WTC11 (cell line): Measurements from ENCODE around the gene CABP7. TPM values are rescaled to one million over a fixed set of nuclear protein-coding genes. Genes with fewer than 3 reads are reported as not detected.
A peak's percentile ranks its signal among the peaks of the same experiment; 100 is the strongest.

Experiments used
- ATAC-seq: fragments of 200-7000 bp; cut with Tn5 transposase; 2 replicates; pipeline ENCODE4 v1.10.0; 2021; ENCODE audit warnings: mild to moderate bottlenecking, moderate library complexity
- CTCF ChIA-PET: fragments of 300-600 bp; sonication (Branson Sonifier 250); formaldehyde crosslinking; loops from one replicate; lab custom pipeline; 2021; ENCODE audit warnings: antibody characterized with exemption; lab: Charles Lee
- POLR2A ChIA-PET: fragments of 350-600 bp; sonication (Branson Sonifier 250); formaldehyde crosslinking; loops from one replicate; lab custom pipeline; 2021; ENCODE audit warnings: antibody characterized with exemption; lab: Charles Lee
- DNase-seq: peaks from one replicate; pipeline ENCODE4 v3.0.0; 2021; ENCODE audit warnings: low spot score
- H3K27ac Mint-ChIP-seq: 2 replicates; pipeline ENCODE4 v1.8.0; 2021; ENCODE audit warnings: mixed read lengths
- H3K27me3 Mint-ChIP-seq: 2 replicates; pipeline ENCODE4 v1.8.0; 2021; ENCODE audit warnings: low read depth, mild to moderate bottlenecking, moderate library complexity, mixed read lengths
- H3K36me3 Mint-ChIP-seq: 2 replicates; pipeline ENCODE4 v1.8.0; 2021; ENCODE audit warnings: mixed read lengths
- H3K4me1 Mint-ChIP-seq: 2 replicates; pipeline ENCODE4 v1.8.0; 2022; ENCODE audit warnings: mixed read lengths
- H3K4me3 Mint-ChIP-seq: 2 replicates; pipeline ENCODE4 v1.8.0; 2021; ENCODE audit warnings: mild to moderate bottlenecking, moderate library complexity, mixed read lengths
- H3K9me3 Mint-ChIP-seq: 2 replicates; pipeline ENCODE4 v1.8.0; 2021; ENCODE audit warnings: mixed read lengths
- ARID4B ChIP-seq: sonication (generic); formaldehyde crosslinking; IDR thresholded peaks from 2 replicates; pipeline ENCODE4 v1.8.0; 2023; ENCODE audit warnings: missing genetic modification reagents, mild to moderate bottlenecking, borderline replicate concordance
- CTCF ChIP-seq: fragments of 200-600 bp; IDR thresholded peaks from 2 replicates; pipeline ENCODE4 v1.8.0; 2022; ENCODE audit warnings: antibody characterized with exemption
- ELF4 ChIP-seq: sonication (generic); formaldehyde crosslinking; IDR thresholded peaks from 2 replicates; pipeline ENCODE4 v1.8.1; 2022; ENCODE audit warnings: low read depth, mild to moderate bottlenecking, moderate library complexity, missing genetic modification reagents
- ETV6 ChIP-seq: sonication (generic); formaldehyde crosslinking; IDR thresholded peaks from 2 replicates; pipeline ENCODE4 v1.8.1; 2022; ENCODE audit warnings: mild to moderate bottlenecking, missing genetic modification reagents
- FOXK1 ChIP-seq: sonication (generic); formaldehyde crosslinking; IDR thresholded peaks from 2 replicates; pipeline ENCODE4 v1.8.0; 2022; ENCODE audit warnings: mild to moderate bottlenecking, moderate library complexity, missing genetic modification reagents
- GRHL2 ChIP-seq: fragments of 250-450 bp; sonication (Bioruptor Pico); IDR thresholded peaks from 2 replicates; pipeline ENCODE4 v1.8.0; 2022; ENCODE audit warnings: mild to moderate bottlenecking, moderate library complexity; ENCODE audit not compliant: insufficient replicate concordance, severe bottlenecking
- GTF2I ChIP-seq: fragments of 250-450 bp; sonication (Bioruptor Pico); conservative IDR thresholded peaks from 2 replicates; pipeline ENCODE4 v1.4.0; 2021; ENCODE audit warnings: mild to moderate bottlenecking
- KAT7 ChIP-seq: sonication (generic); formaldehyde crosslinking; IDR thresholded peaks from 2 replicates; pipeline ENCODE4 v1.8.1; 2023; ENCODE audit warnings: missing genetic modification reagents, mild to moderate bottlenecking, borderline replicate concordance
- TCF7 ChIP-seq: sonication (generic); formaldehyde crosslinking; IDR thresholded peaks from 2 replicates; pipeline ENCODE4 v1.8.0; 2022; ENCODE audit warnings: mild to moderate bottlenecking, low read depth, missing genetic modification reagents, moderate library complexity
- ZMAT4 ChIP-seq: fragments of 250-450 bp; sonication (Bioruptor Pico); IDR thresholded peaks from 2 replicates; pipeline ENCODE4 v1.9.0; 2021; ENCODE audit warnings: mild to moderate bottlenecking
- ZNF138 ChIP-seq: sonication (generic); formaldehyde crosslinking; conservative IDR thresholded peaks from 2 replicates; pipeline ENCODE4 v1.8.1; 2022; ENCODE audit warnings: mild to moderate bottlenecking, moderate library complexity, missing genetic modification reagents
- ZNF512 ChIP-seq: sonication (generic); formaldehyde crosslinking; IDR thresholded peaks from 2 replicates; pipeline ENCODE4 v1.8.1; 2022; ENCODE audit warnings: missing genetic modification reagents, borderline replicate concordance
- total RNA-seq: library from RNA; stranded (reverse); gene quantifications from 3 replicates; pipeline ENCODE4 v1.2.3, GENCODE V29; 2021

Gene CABP7
- total RNA-seq, 1 experiment from 2014 or later, result 0.17 TPM

- DNase-seq, result no peak
- Mint-ChIP-seq H3K4me3 (no peak overlapping the region), H3K36me3 (0 out of 2 replicates have a peak, but pooled peaks cover 3% of the 10 kb centered on the region), H3K9me3 (no peaks in the 10 kb centered on the region), H3K27me3 (no peaks in the 10 kb centered on the region), H3K27ac (peak overlapping the region; percentile 85), H3K4me1 (peaks cover 51% of the 10 kb centered on the region)
- ATAC-seq, result peak; percentile 6; the same call in 1 of the 2 replicates
- POLR2A ChIA-PET, result interaction anchor here (0.6 kb wide), 2 partner anchors 201 to 611 kb away, joined by 5 to 7 read pairs; no protein-coding TSS in a partner anchor
- TF ChIP-seq ETV6 (CRISPR knock-in tag), result no peak
- TF ChIP-seq GTF2I (CRISPR knock-in tag), result no peak
- no peak for TF ChIP-seq ZMAT4 (CRISPR knock-in tag)
- no peak for TF ChIP-seq ZNF138 (CRISPR knock-in tag)
- TF ChIP-seq ELF4 (CRISPR knock-in tag), result no peak
- TF ChIP-seq TCF7 (CRISPR knock-in tag), result no peak
- TF ChIP-seq KAT7 (CRISPR knock-in tag), result no peak
- no peak for TF ChIP-seq FOXK1 (CRISPR knock-in tag)
- no peak for TF ChIP-seq ZNF512 (CRISPR knock-in tag)
- TF ChIP-seq GRHL2, result no peak
- CTCF ChIA-PET, result interaction anchor here (0.5 to 7.8 kb wide), 64 partner anchors 8 to 1012 kb away, joined by 3 to 105 read pairs (median 5); partner anchors contain the start of genes CABP7, CASTOR1, THOC5 and UQCR10
These were observed 30.5 kb upstream of the CABP7 start for GRCh38 chr22:29689206-29689879.

GRCh38 chr22:29689880-29690213 is 30.0 kb upstream of the CABP7 start:
- Mint-ChIP-seq H3K27me3 (no peaks in the 10 kb centered on the region), H3K9me3 (no peaks in the 10 kb centered on the region), H3K27ac (peak overlapping the region; percentile 85), H3K4me3 (no peak overlapping the region), H3K36me3 (0 out of 2 replicates have a peak, but pooled peaks cover 3% of the 10 kb centered on the region), H3K4me1 (peaks cover 51% of the 10 kb centered on the region)
- DNase-seq (peak; percentile 86), ATAC-seq (peak; percentile 70)
- CTCF ChIA-PET, result interaction anchor here (0.5 to 7.8 kb wide), 63 partner anchors 8 to 1011 kb away, joined by 3 to 105 read pairs (median 5); partner anchors contain the start of genes CABP7, CASTOR1, THOC5 and UQCR10
- POLR2A ChIA-PET, result interaction anchor here (0.6 kb wide), 1 partner anchor 610 kb away, joined by 7 read pairs; no protein-coding TSS in a partner anchor
- TF ChIP-seq CTCF, result peak; percentile 47
- TF ChIP-seq ARID4B (CRISPR knock-in tag), result no peak
